Muscle of leg (tissue), 11 donors: ENCODE results near the gene THSD1. TPM values are rescaled to one million over a fixed set of nuclear protein-coding genes. Genes with fewer than 3 reads are reported as not detected.

Source experiments
- DNase-seq: peaks from one replicate; pipeline ENCODE4 v3.0.0; 2013
- H3K27ac ChIP-seq: one replicate; pipeline ENCODE4 v1.5.1; 2013; ENCODE audit warnings: mild to moderate bottlenecking, low read length, control low read depth
- H3K27me3 ChIP-seq: one replicate; pipeline ENCODE4 v1.6.1; 2013; ENCODE audit warnings: low read length; ENCODE audit not compliant: control insufficient read depth, insufficient read depth
- H3K36me3 ChIP-seq: one replicate; pipeline ENCODE4 v1.6.1; 2013; ENCODE audit warnings: low read length; ENCODE audit not compliant: control insufficient read depth, insufficient read depth
- H3K4me1 ChIP-seq: one replicate; pipeline ENCODE4 v1.6.1; 2013; ENCODE audit warnings: low read length; ENCODE audit not compliant: control insufficient read depth, insufficient read depth
- H3K4me3 ChIP-seq: one replicate; pipeline ENCODE4 v1.5.1; 2013; ENCODE audit warnings: low read length, control low read depth
- H3K9me3 ChIP-seq: replicated peaks from 2 replicates; pipeline ENCODE4 v1.6.1; 2013; ENCODE audit warnings: low read depth, low read length; ENCODE audit not compliant: control insufficient read depth
- WGBS: methylation state at CpG from one replicate; pipeline ENCODE4 v1.1.5; 2013; ENCODE audit warnings: missing lambda C conversion rate; ENCODE audit not compliant: insufficient coverage; 5-methylcytosine and 5-hydroxymethylcytosine counted together
- polyA plus RNA-seq, 8 donors: library from polyadenylated mRNA; unstranded; fragments of 120-200 nt; gene quantifications; one replicate each; pipeline versions ENCODE4 v1.2.1 to v1.2.3, GENCODE V29; 2013; ENCODE audit warnings: inconsistent platforms in 1 of 8, low replicate concordance in 1 of 8; ENCODE audit not compliant: insufficient read length in 8 of 8, insufficient read depth in 1 of 8
- total RNA-seq: library from RNA; stranded (reverse); fragments of 120-200 nt; gene quantifications from one replicate; pipeline ENCODE4 v1.2.4, GENCODE V29; 2013

The THSD1 gene
- total and polyA plus RNA-seq, 9 donors: 18.3 to 21.9 (median 19.6) TPM

- Histone ChIP-seq H3K4me3 (peak overlapping the region; percentile 74), H3K36me3 (no peaks in the 10 kb centered on the region), H3K9me3 (no peaks in the 10 kb centered on the region), H3K4me1 (peaks cover 18% of the 10 kb centered on the region), H3K27me3 (no peaks in the 10 kb centered on the region), H3K27ac (peak overlapping the region; percentile 76)
- WGBS: 0% methylated on average over 7 of the region's 10 CpGs
- peak; percentile 19 for DNase-seq
Observed at GRCh38 chr13:52449331-52450011, 43.5 kb upstream of the THSD1 start.

- no peaks in the 10 kb centered on the region for H3K36me3 ChIP-seq
- DNase-seq: no peak
- WGBS: 90% methylated on average over 2 of the region's 5 CpGs
- no peaks in the 10 kb centered on the region for H3K27me3 ChIP-seq
- H3K4me1 ChIP-seq: peaks cover 15% of the 10 kb centered on the region
- H3K9me3 ChIP-seq: no peaks in the 10 kb centered on the region
- H3K4me3 ChIP-seq: no peak overlapping the region
- H3K27ac ChIP-seq: no peak overlapping the region
Observed at GRCh38 chr13:52447815-52448552, 42.0 kb upstream of the THSD1 start.

- Histone ChIP-seq H3K36me3 (no peaks in the 10 kb centered on the region), H3K27ac (no peak overlapping the region), H3K4me1 (peaks cover 15% of the 10 kb centered on the region), H3K9me3 (no peaks in the 10 kb centered on the region), H3K27me3 (no peaks in the 10 kb centered on the region), H3K4me3 (no peak overlapping the region)
- WGBS: 100% methylated on average over 1 of the region's 2 CpGs
- no peak for DNase-seq
Observed at GRCh38 chr13:52447354-52447753, 41.4 kb upstream of the THSD1 start.

GRCh38 chr13:52446265-52446664 lies 40.3 kb upstream of the THSD1 start:
- Histone ChIP-seq H3K4me3 (no peak overlapping the region), H3K27ac (no peak overlapping the region), H3K27me3 (no peaks in the 10 kb centered on the region), H3K9me3 (no peaks in the 10 kb centered on the region), H3K4me1 (peaks cover 13% of the 10 kb centered on the region), H3K36me3 (peaks cover 8% of the 10 kb centered on the region)
- WGBS: no CpG with 5 or more reads among the region's 1 CpG
- DNase-seq: no peak

- DNase-seq: no peak
- Histone ChIP-seq H3K36me3 (peaks cover 35% of the 10 kb centered on the region), H3K27ac (no peak overlapping the region), H3K4me3 (no peak overlapping the region), H3K9me3 (no peaks in the 10 kb centered on the region), H3K27me3 (no peaks in the 10 kb centered on the region), H3K4me1 (no peaks in the 10 kb centered on the region)
- WGBS: no CpG with 5 or more reads among the region's 2 CpGs
Observed at GRCh38 chr13:52432456-52432855, 26.5 kb upstream of the THSD1 start.

GRCh38 chr13:52428295-52428694 lies 22.3 kb upstream of the THSD1 start:
- H3K4me3 ChIP-seq: no peak overlapping the region
- H3K27me3 ChIP-seq: no peaks in the 10 kb centered on the region
- no CpG with 5 or more reads among the region's 2 CpGs for WGBS
- H3K27ac ChIP-seq: no peak overlapping the region
- DNase-seq: peak; percentile 39
- no peaks in the 10 kb centered on the region for H3K9me3 ChIP-seq
- H3K4me1 ChIP-seq: no peaks in the 10 kb centered on the region
- H3K36me3 ChIP-seq: peaks cover 26% of the 10 kb centered on the region

- Histone ChIP-seq H3K4me1 (peaks cover 2% of the 10 kb centered on the region), H3K9me3 (no peaks in the 10 kb centered on the region), H3K4me3 (no peak overlapping the region), H3K27ac (no peak overlapping the region), H3K36me3 (peaks cover 26% of the 10 kb centered on the region), H3K27me3 (no peaks in the 10 kb centered on the region)
- DNase-seq: no peak
- no CpG with 5 or more reads among the region's 3 CpGs for WGBS
Observed at GRCh38 chr13:52421216-52421615, 15.2 kb upstream of the THSD1 start.

- Histone ChIP-seq H3K27ac (peak overlapping the region; percentile 29), H3K27me3 (no peaks in the 10 kb centered on the region), H3K4me3 (no peak overlapping the region), H3K4me1 (peaks cover 2% of the 10 kb centered on the region), H3K36me3 (peaks cover 30% of the 10 kb centered on the region), H3K9me3 (no peaks in the 10 kb centered on the region)
- no CpG with 5 or more reads among the region's 1 CpG for WGBS
- no peak for DNase-seq
Observed at GRCh38 chr13:52419080-52419479, 13.1 kb upstream of the THSD1 start.

- H3K9me3 ChIP-seq: no peaks in the 10 kb centered on the region
- WGBS: 20% methylated on average over 1 of the region's 1 CpG
- no peak overlapping the region for H3K4me3 ChIP-seq
- H3K4me1 ChIP-seq: peaks cover 2% of the 10 kb centered on the region
- H3K27ac ChIP-seq: no peak overlapping the region
- no peak for DNase-seq
- H3K27me3 ChIP-seq: no peaks in the 10 kb centered on the region
- H3K36me3 ChIP-seq: peaks cover 27% of the 10 kb centered on the region
Observed at GRCh38 chr13:52414963-52415362, 9.0 kb upstream of the THSD1 start.

- H3K36me3 ChIP-seq: peaks cover 28% of the 10 kb centered on the region
- no CpG with 5 or more reads among the region's 1 CpG for WGBS
- peaks cover 1% of the 10 kb centered on the region for H3K4me1 ChIP-seq
- H3K27ac ChIP-seq: no peak overlapping the region
- H3K27me3 ChIP-seq: no peaks in the 10 kb centered on the region
- no peaks in the 10 kb centered on the region for H3K9me3 ChIP-seq
- no peak overlapping the region for H3K4me3 ChIP-seq
- no peak for DNase-seq
Observed at GRCh38 chr13:52414051-52414450, 8.1 kb upstream of the THSD1 start.
